MM.1S (cell line): ENCODE measurements around the gene PDE6B.

ENCODE experiments used
- EZH2 ChIP-seq: fragments of 300-600 bp; sonication (generic); optimal IDR thresholded peaks from 2 replicates; pipeline ENCODE3; 2017; ENCODE audit warnings: low read depth, mild to moderate bottlenecking, antibody characterized with exemption, low read length, mixed read lengths
- EZH2phosphoT487 ChIP-seq: fragments of 300-600 bp; sonication (generic); IDR thresholded peaks from 2 replicates; pipeline ENCODE4 v1.6.1; 2018; ENCODE audit warnings: antibody characterized with exemption, low read length
- TF ChIP-seq, protein P1 (sequence below): fragments of 300-600 bp; sonication (generic); IDR thresholded peaks from 2 replicates; pipeline ENCODE4 v1.5.1; 2016; ENCODE audit warnings: antibody characterized with exemption, low read length, mixed read lengths

DNA sequence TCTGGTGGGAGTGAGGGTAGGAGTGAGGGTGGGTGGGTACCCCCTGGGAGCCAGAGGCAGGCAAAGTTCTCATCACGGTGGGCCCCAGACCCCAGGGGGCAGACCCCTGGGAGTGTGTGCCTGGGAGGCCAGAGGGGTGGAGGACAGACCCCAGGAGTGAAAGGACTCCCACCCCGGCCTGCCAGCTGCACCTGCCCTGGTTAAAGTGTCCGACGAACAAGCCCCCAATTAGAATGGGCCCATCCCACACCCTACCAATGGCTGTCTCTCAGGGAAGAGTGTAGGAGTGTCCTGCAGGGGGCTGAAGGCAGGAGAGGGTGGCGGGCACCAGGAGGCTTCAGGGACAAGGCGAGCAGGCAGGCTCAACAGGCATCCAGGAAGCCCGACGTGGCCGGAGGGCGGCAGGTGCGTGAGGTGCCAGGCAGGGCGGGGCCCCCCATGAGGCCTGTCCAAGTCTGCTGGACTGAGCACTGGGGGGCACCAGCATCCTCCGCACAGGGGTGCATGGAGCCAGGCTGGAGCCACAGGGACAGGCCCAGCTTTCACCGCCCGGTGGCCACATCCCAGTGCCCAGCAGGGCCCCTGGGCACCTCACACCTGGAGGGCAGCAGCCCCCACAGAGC lies 8.7 kb downstream of the PDE6B start:
- TF ChIP-seq, protein P1, sequence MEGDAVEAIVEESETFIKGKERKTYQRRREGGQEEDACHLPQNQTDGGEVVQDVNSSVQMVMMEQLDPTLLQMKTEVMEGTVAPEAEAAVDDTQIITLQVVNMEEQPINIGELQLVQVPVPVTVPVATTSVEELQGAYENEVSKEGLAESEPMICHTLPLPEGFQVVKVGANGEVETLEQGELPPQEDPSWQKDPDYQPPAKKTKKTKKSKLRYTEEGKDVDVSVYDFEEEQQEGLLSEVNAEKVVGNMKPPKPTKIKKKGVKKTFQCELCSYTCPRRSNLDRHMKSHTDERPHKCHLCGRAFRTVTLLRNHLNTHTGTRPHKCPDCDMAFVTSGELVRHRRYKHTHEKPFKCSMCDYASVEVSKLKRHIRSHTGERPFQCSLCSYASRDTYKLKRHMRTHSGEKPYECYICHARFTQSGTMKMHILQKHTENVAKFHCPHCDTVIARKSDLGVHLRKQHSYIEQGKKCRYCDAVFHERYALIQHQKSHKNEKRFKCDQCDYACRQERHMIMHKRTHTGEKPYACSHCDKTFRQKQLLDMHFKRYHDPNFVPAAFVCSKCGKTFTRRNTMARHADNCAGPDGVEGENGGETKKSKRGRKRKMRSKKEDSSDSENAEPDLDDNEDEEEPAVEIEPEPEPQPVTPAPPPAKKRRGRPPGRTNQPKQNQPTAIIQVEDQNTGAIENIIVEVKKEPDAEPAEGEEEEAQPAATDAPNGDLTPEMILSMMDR, result no peak
- TF ChIP-seq EZH2 (no peak), EZH2phosphoT487 (no peak)
